NK-92 (cell line): Measurements from ENCODE around the gene POLA1.

ENCODE experiments used
- DNase-seq: peaks from one replicate; lab custom pipeline; 2025; ENCODE audit not compliant: unreplicated experiment; lab: John Stamatoyannopoulos, UW

The POLA1 gene

GRCh38 chrX:24684048-24684447, 9.7 kb upstream of the POLA1 start:
- DNase-seq: no peak

GRCh38 chrX:24692305-24692704, 1.4 kb upstream of the POLA1 start:
- no peak for DNase-seq

GRCh38 chrX:24694825-24695224, 1.1 kb downstream of the POLA1 start:
- no peak for DNase-seq

GRCh38 chrX:24696294-24696693, 2.6 kb downstream of the POLA1 start:
- no peak for DNase-seq

GRCh38 chrX:24702362-24703184, 8.9 kb downstream of the POLA1 start:
- DNase-seq: no peak

GRCh38 chrX:24703185-24703494, 9.4 kb downstream of the POLA1 start:
- DNase-seq: no peak

- no peak for DNase-seq
Measured at GRCh38 chrX:24718771-24719170, 25.1 kb downstream of the POLA1 start.

- no peak for DNase-seq
Measured at GRCh38 chrX:24720036-24720435, 26.3 kb downstream of the POLA1 start.

GRCh38 chrX:24728530-24728929, 34.8 kb downstream of the POLA1 start:
- DNase-seq: no peak

GRCh38 chrX:24732766-24733500, 39.2 kb downstream of the POLA1 start:
- no peak for DNase-seq

GRCh38 chrX:24741330-24741729, 47.6 kb downstream of the POLA1 start:
- DNase-seq: no peak

GRCh38 chrX:24748196-24748595, 54.5 kb downstream of the POLA1 start:
- DNase-seq: no peak

GRCh38 chrX:24759786-24760185, 66.1 kb downstream of the POLA1 start:
- DNase-seq: no peak

- DNase-seq: no peak
Measured at GRCh38 chrX:24760363-24761000, 66.8 kb downstream of the POLA1 start.

GRCh38 chrX:24761306-24761705, 67.6 kb downstream of the POLA1 start:
- DNase-seq: no peak

- DNase-seq: no peak
Measured at GRCh38 chrX:24763989-24764388, 70.3 kb downstream of the POLA1 start.

- no peak for DNase-seq
Measured at GRCh38 chrX:24767557-24767956, 73.8 kb downstream of the POLA1 start.

GRCh38 chrX:24768556-24768955, 74.8 kb downstream of the POLA1 start:
- DNase-seq: no peak

GRCh38 chrX:24774650-24775049, 80.9 kb downstream of the POLA1 start:
- DNase-seq: no peak

- no peak for DNase-seq
Measured at GRCh38 chrX:24775891-24776290, 82.2 kb downstream of the POLA1 start.

- DNase-seq: no peak
Measured at GRCh38 chrX:24777660-24778059, 83.9 kb downstream of the POLA1 start.

- DNase-seq: no peak
Measured at GRCh38 chrX:24782011-24782410, 88.3 kb downstream of the POLA1 start.
